ENCODE measurements around the gene MEF2D. TPM values are rescaled to one million over a fixed set of nuclear protein-coding genes. Genes with fewer than 3 reads are reported as not detected.
A peak's percentile ranks its signal among the peaks of the same experiment; 100 is the strongest.

The MEF2D gene
- 10.0 and 13.3 TPM in 2 replicates for total RNA-seq (2014; rRNA removed; shearing (Covaris generic))

DNA sequence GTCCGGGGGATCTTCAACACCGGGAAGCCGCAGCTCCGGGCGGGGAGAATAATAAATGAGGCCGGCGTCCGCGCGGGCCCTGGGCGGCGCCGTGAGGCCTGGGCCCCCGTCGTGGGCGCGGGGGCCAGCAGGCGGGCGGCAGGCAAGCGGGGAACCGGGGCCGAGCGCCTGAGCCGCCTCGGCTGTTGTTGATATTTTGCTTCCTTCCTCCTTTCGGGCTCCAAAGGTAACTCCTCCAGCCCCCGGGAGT, at the start of gene MEF2D:
MEF2D (minus strand) TSS at position 233 of the 250 bp plus-strand sequence. CDS start 17,483 bp downstream, outside the sequence.
- no peaks in the 10 kb centered on the region for H3K27me3 ChIP-seq
- H3K9me3 ChIP-seq (replicated peaks) = no peaks in the 10 kb centered on the region
- no peaks in the 10 kb centered on the region for H3K36me3 ChIP-seq
- peaks cover 62% of the 10 kb centered on the region for H3K4me1 ChIP-seq
- no peak for DNase-seq
- peak within 1 kb of the TSS; percentile 92 for H3K27ac ChIP-seq
- peak within 1 kb of the TSS; percentile 70 for H3K4me3 ChIP-seq

DNA sequence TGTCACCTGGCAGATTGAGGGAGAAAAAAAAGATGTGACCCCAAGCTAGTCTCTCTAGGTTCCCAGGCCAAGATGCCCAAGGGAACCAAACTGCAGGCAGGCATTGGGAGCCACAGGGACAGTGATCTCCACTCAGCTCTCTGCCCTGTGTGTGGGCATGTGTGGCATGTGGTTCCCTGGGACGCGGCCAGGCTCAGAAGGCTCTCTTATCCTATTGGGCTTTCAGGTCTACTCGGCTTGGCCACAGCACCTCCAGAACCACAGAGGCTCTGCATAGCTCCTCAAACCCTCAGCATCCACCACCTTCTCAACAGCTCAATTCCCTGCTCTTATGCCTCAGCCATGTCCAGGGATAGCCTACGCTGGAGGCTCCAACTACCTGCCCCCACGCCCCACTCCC, 49.8 kb upstream of the MEF2D start:
- no peaks in the 10 kb centered on the region for H3K27me3 ChIP-seq
- no peak overlapping the region for H3K27ac ChIP-seq
- DNase-seq = no peak
- no peak overlapping the region for H3K4me3 ChIP-seq
- no peaks in the 10 kb centered on the region for H3K4me1 ChIP-seq
- H3K36me3 ChIP-seq = peaks cover 21% of the 10 kb centered on the region; the same call in 1 of the 2 replicates
- H3K9me3 ChIP-seq (replicated peaks) = no peaks in the 10 kb centered on the region

DNA sequence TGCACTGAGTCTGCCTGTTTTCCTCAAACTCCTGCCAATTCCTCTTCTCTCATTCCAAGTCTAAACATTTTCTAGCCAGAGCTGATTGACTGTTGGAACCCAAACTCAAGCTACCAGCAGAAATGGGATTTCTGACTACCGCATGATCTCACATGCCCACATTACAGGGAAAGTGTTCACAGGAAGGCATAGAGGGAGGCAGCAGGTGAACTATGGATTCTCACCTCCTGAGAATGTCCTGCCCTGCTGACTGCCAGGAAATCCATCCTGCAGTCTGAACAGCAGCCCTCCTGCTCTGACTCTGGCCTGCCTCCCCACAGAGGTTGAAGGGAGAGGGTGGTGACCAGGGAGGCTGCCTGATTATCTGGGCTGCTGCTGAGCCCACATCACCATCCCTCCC, 49.3 kb upstream of the MEF2D start:
- Histone ChIP-seq H3K36me3 (peaks cover 18% of the 10 kb centered on the region; the same call in 1 of the 2 replicates), H3K27me3 (no peaks in the 10 kb centered on the region), H3K4me1 (no peaks in the 10 kb centered on the region), H3K27ac (no peak overlapping the region), H3K4me3 (no peak overlapping the region), H3K9me3 (replicated peaks) (no peaks in the 10 kb centered on the region)
- DNase-seq = no peak

DNA sequence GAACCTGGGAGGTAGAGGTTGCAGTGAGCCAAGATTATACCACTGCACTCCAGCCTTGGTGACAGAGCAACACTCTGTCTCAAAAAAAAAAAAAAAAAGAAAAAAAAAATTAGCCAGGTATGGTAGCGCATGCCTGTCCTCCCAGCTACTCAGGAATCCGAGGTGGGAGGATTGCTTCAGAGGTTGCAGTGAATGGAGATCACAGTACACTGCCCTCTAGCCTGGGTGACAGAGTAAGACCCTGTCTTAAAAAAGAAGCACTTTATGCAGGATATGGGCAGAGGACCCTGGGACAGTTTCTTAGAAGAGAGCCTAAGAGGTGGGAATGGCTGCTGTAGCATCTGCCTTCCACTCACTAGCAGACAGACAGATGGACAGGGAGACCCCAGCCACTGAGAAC, 48.8 kb upstream of the MEF2D start:
- DNase-seq = no peak
- Histone ChIP-seq H3K4me3 (no peak overlapping the region), H3K27me3 (no peaks in the 10 kb centered on the region), H3K9me3 (replicated peaks) (no peaks in the 10 kb centered on the region), H3K4me1 (no peaks in the 10 kb centered on the region), H3K27ac (no peak overlapping the region), H3K36me3 (peaks cover 15% of the 10 kb centered on the region; the same call in 1 of the 2 replicates)

DNA sequence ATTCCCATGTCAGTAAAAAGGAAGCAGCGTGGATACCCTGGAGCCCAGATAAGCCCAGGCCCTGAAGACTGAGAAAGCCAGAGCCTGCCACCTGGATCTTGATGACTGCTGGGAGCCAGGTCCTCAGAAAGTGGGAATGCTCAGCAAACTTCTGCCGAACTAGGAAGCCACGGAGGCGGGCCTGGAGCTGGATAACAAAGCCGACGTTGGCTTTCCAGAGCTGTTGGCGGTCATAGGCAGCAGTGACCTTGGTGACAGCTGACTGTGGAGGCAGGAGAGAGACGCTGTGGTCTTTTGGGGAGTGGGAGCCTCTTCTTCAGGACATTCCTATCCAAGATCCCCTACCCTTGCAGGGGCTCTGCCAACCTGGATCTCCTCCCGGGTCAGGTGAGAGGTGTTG, 47.4 kb upstream of the MEF2D start:
- no peak for DNase-seq
- Histone ChIP-seq H3K4me3 (no peak overlapping the region), H3K27ac (no peak overlapping the region), H3K36me3 (peaks cover 15% of the 10 kb centered on the region; the same call in 1 of the 2 replicates), H3K27me3 (no peaks in the 10 kb centered on the region), H3K9me3 (replicated peaks) (no peaks in the 10 kb centered on the region), H3K4me1 (no peaks in the 10 kb centered on the region)

DNA sequence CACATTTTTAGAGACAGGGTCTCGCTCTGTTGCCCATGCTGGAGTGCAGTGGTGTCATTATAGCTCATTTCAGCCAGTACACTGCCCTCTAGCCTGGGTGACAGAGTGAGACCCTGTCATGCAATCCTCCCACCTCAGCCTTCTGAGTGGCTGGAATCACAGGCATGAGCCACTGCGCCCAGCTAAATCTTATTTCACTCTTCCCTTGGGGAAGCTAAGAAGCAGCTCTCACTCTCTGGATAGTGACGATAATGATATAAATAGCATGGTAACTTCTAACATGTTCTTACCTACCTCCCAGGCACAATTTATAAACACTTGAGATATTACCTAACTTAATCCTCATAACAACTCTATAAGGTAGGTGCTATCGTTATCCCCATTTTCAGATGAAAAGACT, 46.9 kb upstream of the MEF2D start:
- no peak for DNase-seq
- Histone ChIP-seq H3K27me3 (no peaks in the 10 kb centered on the region), H3K4me1 (no peaks in the 10 kb centered on the region), H3K4me3 (no peak overlapping the region), H3K27ac (no peak overlapping the region), H3K36me3 (peaks cover 13% of the 10 kb centered on the region; the same call in 1 of the 2 replicates), H3K9me3 (replicated peaks) (no peaks in the 10 kb centered on the region)

DNA sequence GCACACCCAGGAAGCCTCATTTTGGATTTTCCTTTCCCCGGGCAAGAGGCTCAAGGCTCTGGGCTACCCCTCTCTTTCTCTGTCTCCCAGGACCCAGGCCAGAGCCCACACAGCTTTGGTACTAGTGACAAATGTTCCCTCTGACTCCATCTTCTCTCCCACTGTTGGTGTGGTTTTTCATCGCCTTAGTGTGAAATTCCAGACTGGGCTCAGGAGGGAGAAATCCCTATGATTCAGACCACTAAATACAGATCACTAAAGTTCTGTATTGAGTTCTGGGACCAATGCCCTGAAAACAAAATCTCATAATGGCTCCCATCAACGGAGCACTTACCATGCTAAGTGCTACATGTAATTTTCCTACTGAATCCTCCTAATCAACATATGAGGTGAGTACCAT, 45.7 kb upstream of the MEF2D start:
- no peaks in the 10 kb centered on the region for H3K27me3 ChIP-seq
- H3K27ac ChIP-seq = no peak overlapping the region
- H3K9me3 ChIP-seq (replicated peaks) = no peaks in the 10 kb centered on the region
- H3K4me1 ChIP-seq = no peaks in the 10 kb centered on the region
- H3K36me3 ChIP-seq = peaks cover 9% of the 10 kb centered on the region; the same call in 1 of the 2 replicates
- DNase-seq = no peak
- no peak overlapping the region for H3K4me3 ChIP-seq

DNA sequence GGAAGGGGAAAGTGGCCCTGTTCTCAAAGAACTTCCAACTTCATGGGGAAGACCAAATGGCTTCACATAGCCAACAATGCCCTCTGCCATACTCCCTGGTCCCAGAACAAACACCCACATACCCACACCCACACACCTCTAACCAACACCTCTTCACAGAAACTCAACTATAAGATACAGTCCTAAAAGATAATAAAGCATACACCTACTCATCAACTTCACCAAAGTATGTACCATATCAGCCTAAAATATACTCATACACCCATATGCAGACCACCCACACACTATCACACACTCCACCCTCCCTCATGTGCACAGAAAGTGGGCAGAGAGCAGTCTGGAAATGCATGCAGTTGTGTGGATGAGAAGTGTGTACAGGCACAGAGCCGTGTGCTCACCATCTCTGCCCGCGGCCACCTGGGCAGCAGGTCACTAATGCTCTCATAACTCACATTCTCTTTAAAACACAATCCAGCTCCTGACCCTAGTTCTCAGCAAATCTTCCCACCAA, 44.1 kb upstream of the MEF2D start:
- Histone ChIP-seq H3K4me1 (no peaks in the 10 kb centered on the region), H3K4me3 (no peak overlapping the region), H3K36me3 (peaks cover 14% of the 10 kb centered on the region; the same call in 1 of the 2 replicates), H3K27me3 (no peaks in the 10 kb centered on the region), H3K27ac (no peak overlapping the region), H3K9me3 (replicated peaks) (no peaks in the 10 kb centered on the region)
- no peak for DNase-seq

DNA sequence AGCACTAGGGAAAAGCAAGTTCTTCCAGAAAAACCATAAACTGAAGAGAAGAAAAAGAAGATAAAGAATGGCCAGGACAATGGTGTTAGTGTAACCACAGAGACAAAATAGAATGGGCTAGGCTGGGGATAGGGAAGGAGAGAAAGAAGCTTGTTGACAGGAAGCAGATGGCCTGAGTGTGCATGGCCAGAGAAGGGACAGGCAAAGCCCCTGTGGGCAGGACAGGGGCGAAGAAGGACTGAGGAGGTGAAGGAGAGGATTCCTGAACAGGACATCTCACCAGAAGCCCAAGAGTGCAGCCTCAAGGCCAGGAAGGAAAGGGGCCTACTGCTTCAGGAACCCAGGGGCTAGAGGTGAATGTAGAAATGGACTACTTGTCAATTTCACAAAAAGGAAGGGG, 42.5 kb upstream of the MEF2D start:
- Histone ChIP-seq H3K9me3 (replicated peaks) (no peaks in the 10 kb centered on the region), H3K27ac (no peak overlapping the region), H3K4me1 (no peaks in the 10 kb centered on the region), H3K36me3 (peaks cover 16% of the 10 kb centered on the region; the same call in 1 of the 2 replicates), H3K27me3 (no peaks in the 10 kb centered on the region), H3K4me3 (no peak overlapping the region)
- DNase-seq = no peak

DNA sequence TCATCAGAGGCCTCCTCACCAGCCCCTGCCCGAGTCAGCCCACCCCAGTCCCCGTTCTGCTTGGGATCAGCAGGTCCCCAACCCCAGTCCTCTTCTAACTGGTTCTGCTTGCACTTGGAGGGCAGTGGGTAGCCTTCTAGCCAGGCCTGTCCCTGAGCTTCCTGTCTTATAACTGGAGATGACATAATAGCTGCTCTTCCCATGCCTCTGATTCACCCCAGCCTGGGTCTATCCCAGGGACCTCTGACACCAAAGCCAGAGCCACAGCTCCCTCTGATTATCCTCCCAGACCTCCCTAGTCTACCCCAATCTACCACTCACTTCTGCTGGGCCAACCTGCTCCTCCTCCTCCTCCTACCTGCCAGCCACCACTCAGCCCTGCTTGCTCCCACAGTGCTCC, 40.4 kb upstream of the MEF2D start:
- H3K27ac ChIP-seq = no peak overlapping the region
- no peak overlapping the region for H3K4me3 ChIP-seq
- H3K9me3 ChIP-seq (replicated peaks) = no peaks in the 10 kb centered on the region
- DNase-seq = no peak
- peaks cover 21% of the 10 kb centered on the region for H3K36me3 ChIP-seq
- no peaks in the 10 kb centered on the region for H3K4me1 ChIP-seq
- H3K27me3 ChIP-seq = no peaks in the 10 kb centered on the region

DNA sequence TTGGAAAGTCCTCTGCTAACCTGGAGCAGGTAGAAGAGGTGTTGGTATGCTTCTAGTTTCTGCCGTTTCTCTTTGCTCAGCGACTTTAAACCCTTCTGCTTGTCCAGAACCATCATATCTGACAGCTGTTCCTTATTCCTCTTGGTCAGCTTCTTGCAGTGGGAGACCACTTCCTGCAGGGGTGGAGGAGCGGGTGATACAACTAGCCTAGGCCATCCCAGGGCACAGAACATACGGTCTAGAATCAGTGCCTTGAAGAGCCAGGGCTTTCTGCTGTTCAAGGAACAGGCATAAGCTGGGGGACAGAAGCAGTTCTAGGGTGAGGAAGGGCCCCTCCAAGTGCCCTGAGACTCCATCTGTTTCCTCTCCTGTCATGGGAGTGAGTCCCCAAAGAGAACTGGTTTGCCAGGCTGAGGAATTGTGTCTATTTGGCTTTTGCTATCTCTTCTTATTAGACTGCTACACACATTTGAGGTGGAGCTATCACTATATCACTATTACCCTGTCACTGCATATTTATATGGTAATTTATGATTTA, 39.3 kb upstream of the MEF2D start:
- Histone ChIP-seq H3K27ac (no peak overlapping the region), H3K27me3 (no peaks in the 10 kb centered on the region), H3K4me1 (no peaks in the 10 kb centered on the region), H3K9me3 (replicated peaks) (no peaks in the 10 kb centered on the region), H3K36me3 (peaks cover 27% of the 10 kb centered on the region), H3K4me3 (no peak overlapping the region)
- no peak for DNase-seq

DNA sequence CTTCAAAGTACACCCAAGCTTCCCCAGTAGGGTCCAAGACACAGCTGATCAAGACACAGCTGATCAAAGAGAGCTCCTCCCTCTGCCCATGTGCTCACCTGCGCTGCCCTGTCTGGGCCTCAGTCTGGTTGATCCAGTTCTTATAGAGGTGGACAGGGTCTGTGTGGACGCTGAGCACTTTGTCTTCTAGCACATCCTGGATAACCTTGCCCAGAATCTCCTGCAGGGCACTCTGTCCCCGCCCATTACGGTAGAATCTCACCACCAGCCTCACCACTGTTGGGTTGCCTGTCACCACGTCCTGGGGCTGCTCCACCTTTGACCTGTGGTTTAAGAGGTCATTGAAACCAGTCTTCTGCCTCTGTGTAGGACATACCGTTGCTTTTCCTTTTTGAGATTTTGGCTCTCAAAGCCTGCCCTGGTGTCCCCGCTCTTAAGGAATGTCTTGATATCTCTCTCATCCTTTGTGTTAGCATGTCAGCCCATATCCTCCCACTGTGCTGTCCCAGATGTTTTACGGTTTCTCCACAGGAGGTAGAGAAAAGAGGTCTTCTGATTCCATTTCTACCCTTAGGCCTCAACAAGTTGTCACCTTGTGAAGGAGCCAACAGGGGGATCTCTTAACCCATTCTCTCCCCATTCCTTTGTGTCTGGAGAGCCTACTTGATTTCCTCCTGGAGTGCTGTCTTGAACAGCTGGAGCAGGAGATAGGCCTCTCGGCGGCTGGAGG, 38.3 kb upstream of the MEF2D start:
- Histone ChIP-seq H3K4me3 (no peak overlapping the region), H3K27me3 (no peaks in the 10 kb centered on the region), H3K27ac (no peak overlapping the region), H3K9me3 (replicated peaks) (no peaks in the 10 kb centered on the region), H3K4me1 (no peaks in the 10 kb centered on the region), H3K36me3 (peaks cover 33% of the 10 kb centered on the region)
- DNase-seq = no peak

DNA sequence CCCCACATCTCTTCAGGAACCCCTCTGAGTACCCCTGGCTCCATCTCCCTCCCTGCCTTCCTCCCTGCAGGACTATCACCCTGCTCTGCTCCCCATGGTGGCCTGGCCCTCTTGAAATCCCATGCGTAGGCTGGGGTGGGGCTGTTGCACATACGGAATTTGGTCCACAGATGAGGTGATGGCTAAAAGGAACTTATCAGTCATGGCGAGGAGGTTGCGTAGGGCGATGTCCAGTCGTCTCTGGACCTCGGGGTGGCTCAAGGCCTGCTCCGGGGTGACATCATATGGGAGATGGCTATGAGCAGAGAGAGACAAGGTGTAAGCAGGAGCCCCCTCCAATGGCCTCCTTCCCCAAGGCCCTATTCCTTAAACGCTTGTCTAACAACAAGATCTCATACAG, 36.5 kb upstream of the MEF2D start:
- no peaks in the 10 kb centered on the region for H3K4me1 ChIP-seq
- peaks cover 41% of the 10 kb centered on the region for H3K36me3 ChIP-seq
- no peak overlapping the region for H3K27ac ChIP-seq
- no peak overlapping the region for H3K4me3 ChIP-seq
- H3K27me3 ChIP-seq = no peaks in the 10 kb centered on the region
- DNase-seq = no peak
- no peaks in the 10 kb centered on the region for H3K9me3 ChIP-seq (replicated peaks)

DNA sequence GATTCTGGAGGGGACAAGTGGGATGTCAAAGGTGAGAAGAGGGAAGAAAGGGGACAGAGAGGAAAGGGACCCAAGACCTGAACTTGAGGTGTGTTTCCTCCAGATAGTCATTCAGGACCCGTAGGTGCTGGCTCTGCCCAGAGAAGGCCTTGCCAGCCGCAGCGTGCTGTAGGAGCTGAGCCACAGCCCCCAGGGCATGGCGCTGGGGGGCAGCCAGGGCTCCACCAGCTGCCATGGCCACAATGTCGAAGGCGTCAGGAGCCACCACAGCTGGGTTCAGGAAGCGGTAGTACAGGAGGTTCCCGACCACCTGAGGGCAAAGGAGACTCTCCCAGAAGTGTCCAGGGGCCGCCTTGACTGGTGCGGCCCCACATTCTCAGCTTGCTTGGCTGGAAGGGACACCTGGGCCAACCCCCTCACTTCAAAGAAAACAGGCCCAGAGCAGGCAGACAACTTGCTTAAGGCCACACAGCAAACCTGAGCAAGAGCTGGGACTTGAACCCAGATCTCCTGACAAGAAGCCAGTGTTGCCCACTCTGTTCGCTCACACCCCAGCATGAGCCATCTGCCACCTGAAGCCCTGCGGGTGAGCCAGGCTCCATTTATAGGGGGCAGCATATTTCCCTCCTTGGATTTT, 34.0 kb upstream of the MEF2D start:
- Histone ChIP-seq H3K36me3 (peaks cover 51% of the 10 kb centered on the region), H3K9me3 (replicated peaks) (no peaks in the 10 kb centered on the region), H3K4me1 (no peaks in the 10 kb centered on the region), H3K27me3 (no peaks in the 10 kb centered on the region), H3K27ac (no peak overlapping the region), H3K4me3 (no peak overlapping the region)
- DNase-seq = no peak

DNA sequence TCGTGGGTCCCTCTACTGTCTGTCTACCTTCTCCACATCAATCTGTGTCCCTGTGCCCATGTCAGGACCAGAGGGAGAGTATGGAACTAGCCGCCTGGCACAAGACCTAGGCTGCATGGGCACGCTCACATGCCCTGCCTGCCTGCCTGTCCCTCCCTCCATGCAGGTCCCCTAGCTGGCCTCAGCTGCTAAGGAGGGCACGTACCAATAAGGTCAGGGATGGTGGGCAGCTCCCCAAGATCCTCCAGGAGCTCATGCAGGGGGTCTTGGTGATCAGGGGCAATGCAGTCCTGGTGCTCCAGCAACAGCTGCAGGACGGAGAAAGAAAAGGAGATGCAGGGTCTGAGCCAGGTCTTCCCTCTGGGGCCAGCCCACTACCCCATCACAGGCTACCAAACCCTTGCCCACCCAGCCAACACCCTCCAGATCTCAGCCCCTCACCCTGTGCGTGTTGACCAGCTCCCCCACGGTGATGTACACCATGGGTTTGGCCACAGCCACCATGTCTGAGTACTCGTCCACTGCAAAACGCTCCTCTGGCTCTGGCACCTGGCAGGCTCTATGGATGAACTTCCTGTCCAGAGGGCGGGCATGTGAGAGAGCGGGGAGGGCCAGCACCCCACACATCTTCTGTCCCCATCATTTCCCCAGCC, 33.1 kb upstream of the MEF2D start:
- H3K36me3 ChIP-seq = peaks cover 51% of the 10 kb centered on the region
- H3K27me3 ChIP-seq = no peaks in the 10 kb centered on the region
- H3K9me3 ChIP-seq (replicated peaks) = no peaks in the 10 kb centered on the region

More for the DNA sequence above, 33.1 kb upstream of the MEF2D start:
- no peaks in the 10 kb centered on the region for H3K4me1 ChIP-seq
- no peak overlapping the region for H3K27ac ChIP-seq
- DNase-seq = no peak
- H3K4me3 ChIP-seq = no peak overlapping the region
